PFSK-1 (cell line): ENCODE results near the gene ARHGAP44.

Experiments
- FOXP2 ChIP-seq: optimal IDR thresholded peaks from 2 replicates; pipeline ENCODE3; 2011; ENCODE audit warnings: borderline replicate concordance, control low read depth, inconsistent platforms; ENCODE audit not compliant: insufficient read depth; ENCODE audit errors: extremely low read length, extremely low read depth
- POLR2AphosphoS5 ChIP-seq: IDR thresholded peaks from 2 replicates; pipeline ENCODE4 v1.6.1; 2012; ENCODE audit warnings: low read depth, mild to moderate bottlenecking, control low read depth, low read length, moderate library complexity
- REST ChIP-seq, 2 experiments: IDR thresholded peaks; 2 replicates each; pipeline versions ENCODE4 v1.6.1 to v1.8.0; 2011 to 2012; ENCODE audit warnings: low read depth in 2 of 2, low read length in 2 of 2, control low read depth in 1 of 2, inconsistent platforms in 1 of 2, mild to moderate bottlenecking in 1 of 2, moderate library complexity in 1 of 2; ENCODE audit not compliant: insufficient read depth in 1 of 2

DNA sequence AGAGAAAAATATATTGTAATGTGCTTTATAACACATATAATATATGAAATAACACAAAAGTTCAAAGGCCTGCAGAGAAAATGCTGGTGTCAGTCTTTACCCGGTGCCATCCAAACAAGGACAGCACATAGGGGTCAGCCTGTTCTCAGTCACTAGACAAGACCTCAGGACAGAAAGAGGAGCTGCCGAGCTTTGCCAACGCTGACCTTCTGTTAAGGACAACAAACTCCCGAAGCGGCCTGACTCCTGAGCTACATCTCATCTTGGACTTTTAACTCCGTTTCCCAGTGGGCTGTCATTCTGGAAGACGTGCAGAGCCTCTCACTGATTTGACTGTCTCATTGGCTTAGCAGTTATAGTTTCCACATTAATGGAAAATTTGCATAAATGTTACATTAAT, 221.7 kb downstream of the ARHGAP44 start:
- TF ChIP-seq REST (IDR thresholded peaks at IDR 0.05; ENCODE audit: insufficient read depth in 1 of 2, low read depth in 2 of 2, low read length in 2 of 2) (no peak), FOXP2 (no peak), POLR2AphosphoS5 (no peak)
